OCI-LY1 (cell line): ENCODE results near the gene SCN4B.

ENCODE experiments used
- H2AFZ ChIP-seq: fragments of 200-600 bp; sonication (generic), shearing (Covaris generic); 2 replicates; pipeline ENCODE4 v1.6.0; 2014; ENCODE audit warnings: antibody characterized with exemption, mild to moderate bottlenecking, low read length
- H3F3A ChIP-seq: fragments of 200-600 bp; sonication (generic), shearing (Covaris generic); 2 replicates; pipeline ENCODE4 v1.6.0; 2014; ENCODE audit warnings: mild to moderate bottlenecking, antibody characterized with exemption, low read length, moderate library complexity; ENCODE audit not compliant: insufficient read depth
- H3K27ac ChIP-seq: fragments of 200-600 bp; sonication (generic); 2 replicates; pipeline ENCODE4 v1.5.1; 2014; ENCODE audit warnings: low read length, mixed run types, mild to moderate bottlenecking, low read depth; ENCODE audit not compliant: poor library complexity, severe bottlenecking
- H3K27me3 ChIP-seq: fragments of 200-600 bp; sonication (generic); 2 replicates; pipeline ENCODE4 v1.6.0; 2014; ENCODE audit warnings: antibody characterized with exemption, mild to moderate bottlenecking, low read length, moderate library complexity; ENCODE audit not compliant: insufficient read depth
- H3K36me3 ChIP-seq: fragments of 200-600 bp; sonication (generic); 2 replicates; pipeline ENCODE4 v1.6.1; 2014; ENCODE audit warnings: mild to moderate bottlenecking, antibody characterized with exemption, low read length, moderate library complexity, mixed read lengths; ENCODE audit not compliant: insufficient read depth
- H3K4me1 ChIP-seq: fragments of 200-600 bp; sonication (generic); 2 replicates; pipeline ENCODE4 v1.5.1; 2014; ENCODE audit warnings: mild to moderate bottlenecking, low read length, moderate library complexity; ENCODE audit not compliant: insufficient read depth, severe bottlenecking
- H3K4me2 ChIP-seq: fragments of 200-600 bp; sonication (generic), shearing (Covaris generic); 2 replicates; pipeline ENCODE4 v1.6.1; 2014; ENCODE audit warnings: low read length
- H3K4me3 ChIP-seq: fragments of 200-600 bp; sonication (generic); 2 replicates; pipeline ENCODE4 v1.5.1; 2014; ENCODE audit warnings: low read length, low read depth, mild to moderate bottlenecking, mixed read lengths; ENCODE audit not compliant: poor library complexity, severe bottlenecking
- H3K79me2 ChIP-seq: fragments of 200-600 bp; shearing (Covaris generic); 2 replicates; pipeline ENCODE4 v1.6.1; 2016; ENCODE audit warnings: mixed run types, low read length, mixed read lengths; ENCODE audit not compliant: insufficient read depth
- H3K9ac ChIP-seq: fragments of 200-600 bp; sonication (generic), shearing (Covaris generic); 2 replicates; pipeline ENCODE4 v1.6.1; 2014; ENCODE audit warnings: mild to moderate bottlenecking, low read length, mixed read lengths
- H3K9me2 ChIP-seq: fragments of 200-600 bp; sonication (generic), shearing (Covaris generic); 2 replicates; pipeline ENCODE4 v1.6.1; 2014; ENCODE audit warnings: low read depth, mild to moderate bottlenecking, low read length, mixed read lengths
- H3K9me3 ChIP-seq: fragments of 200-600 bp; shearing (Covaris generic); 2 replicates; pipeline ENCODE4 v1.6.1; 2014; ENCODE audit warnings: low read length, mixed read lengths
- H4K20me1 ChIP-seq: fragments of 200-600 bp; sonication (generic), shearing (Covaris generic); 2 replicates; pipeline ENCODE4 v1.6.0; 2016; ENCODE audit warnings: mild to moderate bottlenecking, low read length; ENCODE audit not compliant: insufficient read depth
- EZH2 ChIP-seq: fragments of 200-600 bp; sonication (generic), shearing (Covaris generic); IDR thresholded peaks from 2 replicates; pipeline ENCODE4 v1.8.0; 2017; ENCODE audit warnings: borderline replicate concordance, mixed run types, mild to moderate bottlenecking, antibody characterized with exemption, low read length, moderate library complexity, mixed read lengths
- TF ChIP-seq, protein P1 (sequence below): fragments of 200-600 bp; sonication (generic), shearing (Covaris generic); IDR thresholded peaks from 2 replicates; pipeline ENCODE4 v1.5.1; 2017; ENCODE audit warnings: mild to moderate bottlenecking, antibody characterized with exemption, low read length, moderate library complexity, mixed read lengths

The SCN4B gene

DNA sequence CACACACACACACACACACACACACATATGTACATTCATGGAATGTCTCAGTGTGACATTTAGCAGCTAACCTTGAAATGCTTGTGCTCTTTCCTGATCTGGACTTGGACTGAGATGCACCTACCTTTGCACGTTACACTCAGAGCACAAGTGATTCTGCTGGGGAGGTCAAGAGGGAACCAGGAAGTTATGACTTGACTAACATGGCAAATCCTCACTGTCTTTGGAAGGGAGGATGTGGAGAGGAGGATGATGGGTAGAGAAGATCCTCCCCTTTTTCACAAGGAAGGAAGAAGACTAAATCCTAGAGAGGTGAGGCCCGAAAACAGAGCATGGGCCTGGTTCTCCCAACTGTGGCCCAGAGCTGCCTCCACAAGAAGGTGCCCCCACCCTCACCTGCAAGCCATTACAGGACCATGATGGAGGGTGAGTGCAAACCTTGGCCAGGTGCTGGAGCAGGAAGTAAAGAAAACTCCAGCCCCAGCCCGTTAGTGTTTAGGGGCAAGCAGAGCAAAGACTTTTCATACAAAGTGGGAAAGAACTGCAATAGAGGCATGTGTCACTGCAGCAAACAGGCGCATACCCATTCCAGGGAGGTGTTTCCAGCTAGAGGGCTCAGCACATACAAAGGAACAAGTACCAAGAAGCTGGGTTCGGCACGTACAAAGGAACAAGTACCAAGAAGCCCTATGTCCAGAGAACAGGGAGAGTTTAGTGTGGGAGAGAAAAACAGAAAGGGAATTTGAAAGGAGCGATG, 26.4 kb downstream of the SCN4B start:
- no peak overlapping the region for H2AFZ ChIP-seq
- no peak overlapping the region for H3K4me3 ChIP-seq
- TF ChIP-seq, protein P1, sequence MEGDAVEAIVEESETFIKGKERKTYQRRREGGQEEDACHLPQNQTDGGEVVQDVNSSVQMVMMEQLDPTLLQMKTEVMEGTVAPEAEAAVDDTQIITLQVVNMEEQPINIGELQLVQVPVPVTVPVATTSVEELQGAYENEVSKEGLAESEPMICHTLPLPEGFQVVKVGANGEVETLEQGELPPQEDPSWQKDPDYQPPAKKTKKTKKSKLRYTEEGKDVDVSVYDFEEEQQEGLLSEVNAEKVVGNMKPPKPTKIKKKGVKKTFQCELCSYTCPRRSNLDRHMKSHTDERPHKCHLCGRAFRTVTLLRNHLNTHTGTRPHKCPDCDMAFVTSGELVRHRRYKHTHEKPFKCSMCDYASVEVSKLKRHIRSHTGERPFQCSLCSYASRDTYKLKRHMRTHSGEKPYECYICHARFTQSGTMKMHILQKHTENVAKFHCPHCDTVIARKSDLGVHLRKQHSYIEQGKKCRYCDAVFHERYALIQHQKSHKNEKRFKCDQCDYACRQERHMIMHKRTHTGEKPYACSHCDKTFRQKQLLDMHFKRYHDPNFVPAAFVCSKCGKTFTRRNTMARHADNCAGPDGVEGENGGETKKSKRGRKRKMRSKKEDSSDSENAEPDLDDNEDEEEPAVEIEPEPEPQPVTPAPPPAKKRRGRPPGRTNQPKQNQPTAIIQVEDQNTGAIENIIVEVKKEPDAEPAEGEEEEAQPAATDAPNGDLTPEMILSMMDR = no peak
- no peak for TF ChIP-seq EZH2
- H3K27ac ChIP-seq = no peak overlapping the region
- no peaks in the 10 kb centered on the region for H3K27me3 ChIP-seq
- no peaks in the 10 kb centered on the region for H3F3A ChIP-seq
- H3K36me3 ChIP-seq = no peaks in the 10 kb centered on the region
- H3K9me3 ChIP-seq = no peaks in the 10 kb centered on the region
- H3K9ac ChIP-seq = no peak overlapping the region
- no peaks in the 10 kb centered on the region for H3K4me1 ChIP-seq
- no peak overlapping the region for H3K4me2 ChIP-seq
- H3K79me2 ChIP-seq = no peaks in the 10 kb centered on the region
- H4K20me1 ChIP-seq = no peaks in the 10 kb centered on the region
- no peaks in the 10 kb centered on the region for H3K9me2 ChIP-seq

DNA sequence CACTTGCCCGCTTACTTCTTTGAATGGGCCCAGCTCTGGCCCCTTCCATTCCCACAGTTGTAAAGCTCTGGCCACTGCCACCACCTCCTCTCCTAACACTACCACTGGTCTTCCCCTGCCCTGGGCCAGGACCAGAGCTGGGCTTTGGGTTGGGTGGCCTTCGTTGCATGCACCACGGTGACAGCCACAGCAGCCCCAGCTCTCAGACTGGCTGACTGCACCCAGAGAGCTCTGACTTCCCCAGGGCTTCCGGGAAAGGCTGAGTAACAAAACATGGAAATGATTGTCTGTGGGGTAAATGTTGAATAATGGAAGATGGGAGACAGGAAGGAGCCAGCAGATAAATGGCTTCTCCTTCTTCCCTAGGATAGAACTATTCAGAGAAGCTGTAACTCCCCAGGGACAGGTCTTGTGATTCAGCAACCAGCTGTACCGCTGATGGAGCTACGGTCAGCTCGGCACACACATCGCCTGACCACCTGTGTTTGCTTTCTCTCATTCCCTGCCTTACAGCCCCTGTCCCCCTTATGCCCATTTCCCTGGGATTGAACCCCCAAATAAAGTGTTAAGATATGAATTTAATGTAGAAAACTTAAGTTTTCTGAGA, 27.6 kb downstream of the SCN4B start:
- H2AFZ ChIP-seq = no peak overlapping the region
- H3K4me2 ChIP-seq = no peak overlapping the region
- H3F3A ChIP-seq = no peaks in the 10 kb centered on the region
- H3K27me3 ChIP-seq = no peaks in the 10 kb centered on the region
- H3K9me2 ChIP-seq = no peaks in the 10 kb centered on the region
- no peaks in the 10 kb centered on the region for H3K36me3 ChIP-seq
- TF ChIP-seq, protein P1 = no peak
- TF ChIP-seq EZH2 = no peak
- H3K27ac ChIP-seq = no peak overlapping the region
- no peak overlapping the region for H3K9ac ChIP-seq
- no peak overlapping the region for H3K4me3 ChIP-seq
- no peaks in the 10 kb centered on the region for H3K4me1 ChIP-seq
- H3K9me3 ChIP-seq = no peaks in the 10 kb centered on the region
- no peaks in the 10 kb centered on the region for H4K20me1 ChIP-seq
- H3K79me2 ChIP-seq = no peaks in the 10 kb centered on the region

DNA sequence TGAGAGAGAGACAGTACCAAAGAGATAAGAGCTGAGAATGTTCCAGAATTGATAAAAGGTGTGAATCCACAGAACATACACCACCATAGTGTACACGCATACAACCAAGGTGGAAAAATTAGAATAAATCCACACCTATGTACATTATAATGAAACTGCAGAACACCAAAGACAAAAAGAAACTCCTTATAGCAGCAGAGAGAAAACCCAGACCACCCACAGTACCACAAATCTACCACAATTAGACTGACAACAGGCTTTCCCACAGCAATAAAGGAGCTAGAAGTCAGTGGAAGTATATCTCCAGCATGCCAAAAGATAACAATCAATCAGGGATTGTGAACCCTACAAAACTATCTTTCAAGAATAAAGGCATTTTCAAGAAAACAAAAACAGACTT, 31.8 kb downstream of the SCN4B start:
- H3K27me3 ChIP-seq = no peaks in the 10 kb centered on the region
- no peak overlapping the region for H2AFZ ChIP-seq
- H3K4me1 ChIP-seq = no peaks in the 10 kb centered on the region
- no peak overlapping the region for H3K4me2 ChIP-seq
- no peaks in the 10 kb centered on the region for H4K20me1 ChIP-seq
- no peak overlapping the region for H3K27ac ChIP-seq
- H3K4me3 ChIP-seq = no peak overlapping the region
- H3K9ac ChIP-seq = no peak overlapping the region
- TF ChIP-seq, protein P1 = no peak
- no peak for TF ChIP-seq EZH2
- no peaks in the 10 kb centered on the region for H3K36me3 ChIP-seq
- H3F3A ChIP-seq = no peaks in the 10 kb centered on the region
- H3K79me2 ChIP-seq = no peaks in the 10 kb centered on the region
- no peaks in the 10 kb centered on the region for H3K9me3 ChIP-seq
- H3K9me2 ChIP-seq = no peaks in the 10 kb centered on the region
